IPS DF 6.9 (cell line): Measurements from ENCODE around the gene HMGCS1.

Source experiments
- DNase-seq: peaks from one replicate; pipeline ENCODE4 v3.0.0-alpha.2; 2013; ENCODE audit warnings: low read depth, low spot score
- H3K27ac ChIP-seq: one replicate; pipeline ENCODE4 v1.5.1; 2013; ENCODE audit warnings: low read length, control low read depth
- H3K27me3 ChIP-seq: 2 replicates; pipeline ENCODE4 v1.6.1; 2013; ENCODE audit warnings: mild to moderate bottlenecking, low read length; ENCODE audit not compliant: control insufficient read depth, insufficient read depth
- H3K36me3 ChIP-seq: 2 replicates; pipeline ENCODE4 v1.6.1; 2013; ENCODE audit warnings: low read length; ENCODE audit not compliant: control insufficient read depth, insufficient read depth
- H3K4me1 ChIP-seq: 2 replicates; pipeline ENCODE4 v1.6.1; 2013; ENCODE audit warnings: low read length; ENCODE audit not compliant: control insufficient read depth, insufficient read depth
- H3K4me3 ChIP-seq: 2 replicates; pipeline ENCODE4 v1.5.1; 2013; ENCODE audit warnings: mild to moderate bottlenecking, low read length
- H3K9me3 ChIP-seq: 2 replicates; pipeline ENCODE4 v1.6.1; 2013; ENCODE audit warnings: low read length, inconsistent platforms; ENCODE audit not compliant: control insufficient read depth, insufficient read depth
- WGBS: extraction: QIAGEN DNeasy Blood & Tissue Kit; methylation state at CpG from one replicate; pipeline ENCODE4 v1.1.7; 2013; ENCODE audit warnings: mixed read lengths, missing lambda C conversion rate; ENCODE audit not compliant: insufficient read length, insufficient coverage; 5-methylcytosine and 5-hydroxymethylcytosine counted together

The HMGCS1 gene

GRCh38 chr5:43313035-43313853 lies at the start of gene HMGCS1:
HMGCS1 (minus strand) TSS chr5:43313412; CDS start chr5:43298965, 14,447 bp downstream.
- DNase-seq: peak; percentile 99
- H3K9me3 ChIP-seq: no peaks in the 10 kb centered on the region
- peak within 1 kb of the TSS; percentile 91 for H3K4me3 ChIP-seq
- no peaks in the 10 kb centered on the region for H3K27me3 ChIP-seq
- peaks cover 2% of the 10 kb centered on the region; the same call in 1 of the 2 replicates for H3K4me1 ChIP-seq
- no peak within 1 kb of the TSS for H3K27ac ChIP-seq
- no CpG with 5 or more reads among the region's 70 CpGs for WGBS
- H3K36me3 ChIP-seq: no peaks in the 10 kb centered on the region

GRCh38 chr5:43358726-43359125 lies 45.5 kb upstream of the HMGCS1 start:
- no peak for DNase-seq
- no peak overlapping the region for H3K4me3 ChIP-seq
- no peaks in the 10 kb centered on the region for H3K27me3 ChIP-seq
- no peaks in the 10 kb centered on the region for H3K4me1 ChIP-seq
- H3K36me3 ChIP-seq: no peaks in the 10 kb centered on the region
- H3K27ac ChIP-seq: no peak overlapping the region
- no peaks in the 10 kb centered on the region; the same call in 1 of the 2 replicates for H3K9me3 ChIP-seq

GRCh38 chr5:43358301-43358700 lies 45.1 kb upstream of the HMGCS1 start:
- no peak for DNase-seq
- WGBS: no CpG with 5 or more reads among the region's 3 CpGs
- Histone ChIP-seq H3K4me1 (no peaks in the 10 kb centered on the region), H3K9me3 (no peaks in the 10 kb centered on the region; the same call in 1 of the 2 replicates), H3K36me3 (no peaks in the 10 kb centered on the region), H3K27me3 (no peaks in the 10 kb centered on the region), H3K4me3 (no peak overlapping the region), H3K27ac (no peak overlapping the region)

- Histone ChIP-seq H3K36me3 (no peaks in the 10 kb centered on the region), H3K9me3 (no peaks in the 10 kb centered on the region; the same call in 1 of the 2 replicates), H3K27me3 (no peaks in the 10 kb centered on the region), H3K4me3 (no peak overlapping the region), H3K27ac (no peak overlapping the region), H3K4me1 (no peaks in the 10 kb centered on the region)
- DNase-seq: no peak
- WGBS: no CpG with 5 or more reads among the region's 3 CpGs
These were observed 44.7 kb upstream of the HMGCS1 start for GRCh38 chr5:43357878-43358281.

- H3K4me3 ChIP-seq: no peak overlapping the region
- no CpG with 5 or more reads among the region's 2 CpGs for WGBS
These were observed 43.9 kb upstream of the HMGCS1 start for GRCh38 chr5:43357067-43357466.

GRCh38 chr5:43354774-43355173 lies 41.6 kb upstream of the HMGCS1 start:
- Histone ChIP-seq H3K4me1 (no peaks in the 10 kb centered on the region), H3K36me3 (no peaks in the 10 kb centered on the region), H3K27me3 (no peaks in the 10 kb centered on the region), H3K9me3 (no peaks in the 10 kb centered on the region), H3K27ac (no peak overlapping the region), H3K4me3 (no peak overlapping the region)
- no CpG with 5 or more reads among the region's 3 CpGs for WGBS
- no peak for DNase-seq

More at GRCh38 chr5:43357067-43357466, 43.9 kb upstream of the HMGCS1 start:
- no peak for DNase-seq
- no peaks in the 10 kb centered on the region; the same call in 1 of the 2 replicates for H3K9me3 ChIP-seq
- no peaks in the 10 kb centered on the region for H3K27me3 ChIP-seq
- no peaks in the 10 kb centered on the region for H3K36me3 ChIP-seq
- H3K4me1 ChIP-seq: no peaks in the 10 kb centered on the region
- H3K27ac ChIP-seq: no peak overlapping the region

- WGBS: no CpG with 5 or more reads among the region's 1 CpG
- H3K27me3 ChIP-seq: no peaks in the 10 kb centered on the region
- no peak for DNase-seq
These were observed 40.5 kb upstream of the HMGCS1 start for GRCh38 chr5:43353668-43354067.

GRCh38 chr5:43352915-43353314 lies 39.7 kb upstream of the HMGCS1 start:
- H3K27me3 ChIP-seq: no peaks in the 10 kb centered on the region
- H3K9me3 ChIP-seq: no peaks in the 10 kb centered on the region
- no peak for DNase-seq
- no peak overlapping the region for H3K4me3 ChIP-seq
- H3K27ac ChIP-seq: no peak overlapping the region
- WGBS: no CpG with 5 or more reads among the region's 2 CpGs
- H3K4me1 ChIP-seq: no peaks in the 10 kb centered on the region
- H3K36me3 ChIP-seq: no peaks in the 10 kb centered on the region

More at GRCh38 chr5:43353668-43354067, 40.5 kb upstream of the HMGCS1 start:
- no peaks in the 10 kb centered on the region for H3K36me3 ChIP-seq
- H3K4me1 ChIP-seq: no peaks in the 10 kb centered on the region
- no peaks in the 10 kb centered on the region for H3K9me3 ChIP-seq
- no peak overlapping the region for H3K27ac ChIP-seq
- H3K4me3 ChIP-seq: no peak overlapping the region

- H3K9me3 ChIP-seq: no peaks in the 10 kb centered on the region
- no CpG with 5 or more reads among the region's 3 CpGs for WGBS
- no peaks in the 10 kb centered on the region for H3K4me1 ChIP-seq
- H3K36me3 ChIP-seq: no peaks in the 10 kb centered on the region
- H3K27me3 ChIP-seq: no peaks in the 10 kb centered on the region
- H3K4me3 ChIP-seq: no peak overlapping the region
- H3K27ac ChIP-seq: no peak overlapping the region
- DNase-seq: no peak
These were observed 38.9 kb upstream of the HMGCS1 start for GRCh38 chr5:43352131-43352530.

- Histone ChIP-seq H3K4me1 (no peaks in the 10 kb centered on the region), H3K36me3 (no peaks in the 10 kb centered on the region), H3K27ac (no peak overlapping the region), H3K4me3 (no peak overlapping the region), H3K9me3 (no peaks in the 10 kb centered on the region), H3K27me3 (no peaks in the 10 kb centered on the region)
- DNase-seq: no peak
- no CpG with 5 or more reads among the region's 1 CpG for WGBS
These were observed 35.7 kb upstream of the HMGCS1 start for GRCh38 chr5:43348861-43349363.
